DMS 273 (cell line): ENCODE results near the gene C2CD2.

ENCODE experiments used
- DNase-seq: peaks from one replicate; lab custom pipeline; 2025; ENCODE audit not compliant: unreplicated experiment; lab: John Stamatoyannopoulos, UW

The C2CD2 gene

GRCh38 chr21:41869771-41870170 lies 84.0 kb downstream of the C2CD2 start:
- DNase-seq: no peak

GRCh38 chr21:41868062-41868710 lies 85.6 kb downstream of the C2CD2 start:
- DNase-seq: peak; percentile 77

- no peak for DNase-seq
Measured at GRCh38 chr21:41867313-41867712, 86.5 kb downstream of the C2CD2 start.

DNA sequence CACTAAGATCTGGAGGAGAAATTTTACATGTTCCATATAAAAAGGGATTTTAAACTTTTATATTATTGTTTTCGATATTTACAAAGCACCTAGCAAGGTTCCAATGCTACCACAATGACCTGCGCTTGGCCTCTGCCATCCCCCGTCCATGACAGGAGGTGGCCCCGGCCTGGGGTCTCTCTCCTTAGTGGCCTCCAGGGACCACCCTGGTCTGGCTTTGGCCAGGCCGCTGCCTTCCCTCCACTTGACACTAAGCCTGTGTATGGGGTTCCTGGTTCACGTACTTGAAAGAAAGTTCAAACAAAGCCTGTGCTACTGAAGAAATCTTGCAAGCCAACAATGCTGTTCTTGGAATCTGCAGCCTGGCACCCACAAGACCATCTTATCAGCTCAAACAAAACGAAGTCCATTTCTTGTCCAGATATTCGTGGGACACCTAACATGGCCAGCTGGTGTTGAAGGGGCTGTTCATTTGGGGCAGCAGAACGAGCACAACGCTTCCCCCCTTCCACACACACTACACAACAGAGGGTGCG lies 87.5 kb downstream of the C2CD2 start:
- no peak for DNase-seq

DNA sequence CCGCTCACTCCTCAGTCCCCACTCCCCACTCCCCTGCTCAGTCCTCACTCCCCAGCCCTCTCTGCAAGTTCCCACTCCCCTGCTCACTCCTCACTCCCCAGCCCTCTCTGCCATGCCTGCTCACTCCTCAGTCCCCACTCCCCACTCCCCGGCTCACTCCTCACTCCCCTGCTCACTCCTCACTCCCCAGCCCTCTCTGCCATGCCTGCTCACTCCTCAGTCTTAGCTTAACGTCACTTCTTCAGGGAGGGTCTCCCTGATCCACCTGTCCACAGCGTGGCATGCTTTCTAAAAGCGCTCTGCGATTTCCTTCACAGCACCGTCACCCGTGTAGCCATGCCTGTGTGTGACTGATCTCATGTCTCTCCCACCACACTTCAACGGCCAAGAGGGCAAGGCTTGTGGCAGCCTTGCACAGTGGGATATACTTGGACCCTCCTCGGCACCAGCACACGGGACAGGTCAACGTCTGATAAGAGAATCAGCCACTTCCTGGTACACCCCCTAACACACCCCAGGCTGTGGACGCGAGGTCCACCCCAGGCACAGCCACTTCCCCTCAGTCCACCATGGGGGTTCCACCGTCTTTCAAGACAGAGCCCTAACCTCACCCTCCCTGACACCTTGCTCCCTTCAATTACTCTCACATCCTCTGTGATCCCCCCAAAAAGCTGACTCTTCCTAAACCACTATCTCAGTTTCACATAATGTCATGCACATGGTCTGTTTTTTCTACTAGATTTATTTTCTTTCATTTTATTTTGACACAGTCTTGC lies 88.6 kb downstream of the C2CD2 start:
- no peak for DNase-seq

GRCh38 chr21:41864311-41865001 lies 89.4 kb downstream of the C2CD2 start:
- DNase-seq: no peak

- no peak for DNase-seq
Measured at GRCh38 chr21:41863439-41863740, 90.4 kb downstream of the C2CD2 start.

DNA sequence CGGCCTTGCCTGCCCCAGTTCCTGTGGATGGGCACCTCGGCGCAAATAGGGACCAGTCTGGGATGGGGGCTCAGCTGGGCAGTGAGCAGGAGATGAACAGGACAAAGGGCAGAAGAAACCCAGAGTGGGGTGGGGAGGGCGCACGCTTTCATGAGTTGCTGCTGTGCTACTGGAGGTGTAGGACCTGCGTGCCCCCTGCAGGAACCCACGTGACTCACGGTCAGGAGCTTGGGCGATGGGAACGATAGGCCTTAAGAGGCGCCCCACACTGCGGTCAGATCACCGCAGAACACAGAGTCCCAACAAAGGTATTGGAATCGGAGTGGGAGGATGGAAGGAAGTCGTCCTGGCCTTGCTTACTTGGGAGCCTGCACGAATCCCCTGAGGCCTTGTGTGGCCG lies 91.8 kb downstream of the C2CD2 start:
- DNase-seq: no peak

GRCh38 chr21:41861255-41861654 lies 92.6 kb downstream of the C2CD2 start:
- DNase-seq: no peak

GRCh38 chr21:41859297-41859980 lies 94.4 kb downstream of the C2CD2 start:
- no peak for DNase-seq

DNA sequence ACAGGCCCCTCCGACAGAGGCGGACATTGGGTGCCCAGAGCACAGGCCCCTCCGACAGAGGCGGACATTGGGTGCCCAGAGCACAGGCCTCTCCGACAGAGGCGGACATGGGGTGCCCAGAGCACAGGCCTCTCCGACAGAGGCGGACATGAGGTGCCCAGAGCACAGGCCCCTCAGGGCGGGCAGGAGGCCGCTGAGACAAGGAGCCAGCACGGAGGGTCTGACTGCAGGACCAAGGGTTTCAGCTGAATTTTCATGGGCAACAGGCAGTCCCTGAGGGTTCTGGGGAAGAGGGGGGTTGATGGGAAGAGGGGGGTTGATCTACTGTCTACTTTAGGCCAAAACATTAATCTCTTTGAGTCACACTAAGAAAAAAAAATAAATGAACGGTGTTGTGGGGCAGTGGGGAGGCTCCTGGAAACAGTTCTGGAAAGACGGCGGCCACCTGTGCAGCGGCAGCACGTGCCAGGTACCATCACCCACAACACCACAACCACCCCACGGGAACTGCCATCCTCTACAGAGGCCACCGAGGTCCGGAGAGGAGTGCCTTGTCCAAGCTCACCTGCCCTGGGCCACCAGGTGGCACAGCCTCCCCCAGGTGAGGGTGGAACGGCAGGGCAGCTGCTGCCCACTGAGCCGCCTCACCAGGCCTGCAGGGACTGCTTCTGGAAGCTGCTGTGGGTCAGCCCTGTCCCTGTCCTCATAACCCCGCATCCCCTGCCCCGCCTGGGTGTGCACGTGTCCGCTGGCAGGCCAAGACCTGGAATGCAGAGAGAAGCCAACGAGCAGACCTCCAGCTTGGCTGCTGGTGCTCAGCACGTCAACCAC lies 95.1 kb downstream of the C2CD2 start:
- DNase-seq: no peak

- DNase-seq: no peak
Measured at GRCh38 chr21:41857771-41858300, 96.0 kb downstream of the C2CD2 start.

GRCh38 chr21:41856572-41856971 lies 97.2 kb downstream of the C2CD2 start:
- no peak for DNase-seq

GRCh38 chr21:41854426-41854995 lies 99.3 kb downstream of the C2CD2 start:
- DNase-seq: no peak

DNA sequence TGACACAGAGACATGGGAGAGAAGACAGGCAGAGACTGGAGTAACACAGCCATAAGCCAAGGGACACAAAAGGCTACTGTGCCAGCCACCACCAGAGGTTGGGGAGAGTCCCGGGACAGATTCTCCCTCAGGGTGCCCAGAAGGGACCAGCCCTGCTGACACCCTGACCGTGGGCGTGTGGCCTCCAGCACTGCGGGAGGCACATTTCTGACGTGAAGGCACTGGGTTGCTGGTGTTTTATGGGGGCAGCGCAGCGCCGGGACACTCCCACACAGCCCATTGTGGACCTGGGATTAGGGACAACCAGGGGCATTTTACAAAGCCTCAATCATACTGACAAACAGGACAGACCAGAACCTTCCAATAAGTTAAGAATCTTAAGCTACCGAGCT lies 100.9 kb downstream of the C2CD2 start:
- no peak for DNase-seq

DNA sequence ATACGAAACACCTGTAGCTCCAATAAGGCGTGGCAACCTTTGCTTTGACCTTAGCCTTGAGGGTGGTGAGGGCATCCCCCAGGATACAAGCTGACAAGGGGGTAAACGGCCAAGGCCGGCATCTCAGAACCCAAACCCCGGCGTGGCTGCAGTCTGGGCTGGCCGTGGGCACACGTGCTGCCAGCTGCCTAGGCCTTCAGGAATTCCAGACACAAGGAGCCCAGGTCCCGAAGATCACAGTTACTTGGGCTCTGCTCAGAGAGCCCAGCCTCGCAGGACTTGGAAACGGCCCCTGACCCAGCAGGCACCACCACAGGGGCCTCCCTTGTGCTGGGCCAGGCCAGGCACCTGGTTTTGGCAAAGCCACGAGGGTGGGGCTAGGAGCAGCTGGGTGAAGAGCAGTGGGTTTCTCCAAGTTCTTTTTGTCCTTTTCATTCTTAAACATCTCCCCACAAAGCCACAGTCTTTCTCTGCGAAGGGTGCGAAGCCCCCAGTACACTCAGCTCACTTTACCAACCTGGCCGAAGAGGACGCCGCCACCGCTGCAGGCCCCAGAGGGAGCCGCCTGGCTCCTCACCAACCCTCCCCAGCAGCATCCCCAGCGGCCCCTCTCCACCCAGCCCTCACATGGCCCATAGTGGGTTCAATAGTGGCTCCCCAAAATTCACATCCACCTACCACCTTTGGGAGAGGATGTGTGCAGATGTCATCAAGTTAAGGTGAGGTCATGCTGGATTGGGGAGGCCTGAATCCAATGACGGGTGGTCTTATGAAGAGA lies 101.5 kb downstream of the C2CD2 start:
- DNase-seq: no peak

GRCh38 chr21:41851090-41851790 lies 102.6 kb downstream of the C2CD2 start:
- DNase-seq: no peak

- no peak for DNase-seq
Measured at GRCh38 chr21:41850085-41850484, 103.7 kb downstream of the C2CD2 start.
